K562 (cell line): ENCODE results near the gene RCOR2. TPM values are rescaled to one million over a fixed set of nuclear protein-coding genes. Genes with fewer than 3 reads are reported as not detected.

Experiments
- ARID4B ChIP-seq: sonication (generic); formaldehyde crosslinking; IDR thresholded peaks from 2 replicates; pipeline ENCODE4 v1.8.0; 2022; ENCODE audit warnings: mild to moderate bottlenecking, missing genetic modification reagents
- BCOR ChIP-seq: fragments of 450-650 bp; IDR thresholded peaks from 2 replicates; pipeline ENCODE4 v1.6.1; 2016
- CCAR2 ChIP-seq: fragments of 200-400 bp; formaldehyde crosslinking; IDR thresholded peaks from 2 replicates; pipeline ENCODE4 v1.6.1; 2017; ENCODE audit warnings: mild to moderate bottlenecking, low read depth, low read length
- CREB3 ChIP-seq: fragments of 450-650 bp; conservative IDR thresholded peaks from 2 replicates; pipeline ENCODE4 v1.6.1; 2016; ENCODE audit warnings: missing genetic modification characterization, low read depth, mild to moderate bottlenecking, missing compliant biosample characterization, moderate library complexity
- KAT7 ChIP-seq: sonication (generic); formaldehyde crosslinking; IDR thresholded peaks from 2 replicates; pipeline ENCODE4 v1.8.0; 2022; ENCODE audit warnings: missing genetic modification reagents, mild to moderate bottlenecking, borderline replicate concordance
- KDM1A ChIP-seq, 2 experiments: fragments of 450-650 bp; IDR thresholded peaks; 2 replicates each; pipeline ENCODE4 v1.6.1; 2016; ENCODE audit warnings: mild to moderate bottlenecking in 2 of 2
- MAX ChIP-seq: sonication (generic); formaldehyde crosslinking; IDR thresholded peaks from 2 replicates; pipeline ENCODE4 v1.9.0; 2022; ENCODE audit warnings: mild to moderate bottlenecking, missing genetic modification reagents
- MCM5 ChIP-seq: fragments of 450-650 bp; IDR thresholded peaks from 2 replicates; pipeline ENCODE4 v1.6.1; 2016; ENCODE audit warnings: low read depth
- MIER1 ChIP-seq: fragments of 450-650 bp; IDR thresholded peaks from 2 replicates; pipeline ENCODE4 v1.6.1; 2016; ENCODE audit warnings: antibody characterized with exemption, mild to moderate bottlenecking, low read depth
- POLR3G ChIP-seq: IDR thresholded peaks from 2 replicates; pipeline ENCODE4 v1.6.1; 2011; ENCODE audit not compliant: insufficient read length, insufficient replicate concordance; ENCODE audit errors: extremely low read depth
- RBM22 ChIP-seq: fragments of 200-400 bp; formaldehyde crosslinking; IDR thresholded peaks from 2 replicates; pipeline ENCODE4 v1.6.1; 2018; ENCODE audit warnings: low read length, low read depth; ENCODE audit not compliant: poor library complexity, severe bottlenecking
- SIX5 ChIP-seq, 2 experiments: IDR thresholded peaks; 2 replicates each; pipeline ENCODE4 v1.6.1; 2011; ENCODE audit warnings: low read length in 2 of 2, borderline replicate concordance in 1 of 2, low read depth in 1 of 2, mild to moderate bottlenecking in 1 of 2, moderate library complexity in 1 of 2; ENCODE audit not compliant: insufficient read depth in 1 of 2
- SMAD4 ChIP-seq: fragments of 250-450 bp; sonication (Bioruptor Pico); conservative IDR thresholded peaks from 2 replicates; pipeline ENCODE4 v1.8.0; 2021; ENCODE audit warnings: inconsistent platforms, mild to moderate bottlenecking, moderate library complexity
- STAT5A ChIP-seq: IDR thresholded peaks from 2 replicates; pipeline ENCODE4 v1.6.1; 2012; ENCODE audit warnings: low read length, inconsistent platforms, borderline replicate concordance
- ZBTB2 ChIP-seq: fragments of 450-650 bp; IDR thresholded peaks from 2 replicates; pipeline ENCODE4 v1.6.1; 2016; ENCODE audit warnings: antibody characterized with exemption
- ZNF24 ChIP-seq: fragments of 450-650 bp; IDR thresholded peaks from 2 replicates; pipeline ENCODE4 v1.6.1; 2016
- polyA plus RNA-seq, 8 experiments: library from polyadenylated mRNA; depleted of rRNA in 4 of 8; stranded (reverse) in 5 of 8; unstranded in 3 of 8; fragments of >200 nt; fragmentation: Nextera tagmentation in 2 of 8; fragmentation: Illumina TruSeq in 1 of 8; extraction: Ambion mirVana in 2 of 8; extraction: Trizol in 1 of 8; gene quantifications; 2 replicates each; pipeline versions ENCODE4 v1.2.1 to v1.2.3, GENCODE V29; 2011 to 2014; ENCODE audit warnings: inconsistent platforms in 1 of 8, missing spikeins in 1 of 8
- total RNA-seq, 7 experiments: library from RNA; depleted of rRNA in 6 of 7; stranded (reverse); fragments of >200 nt in 6 of 7; fragmentation: Illumina TruSeq in 2 of 7; extraction: Trizol in 2 of 7; gene quantifications; 2 replicates each; pipeline versions ENCODE4 v1.2.1 to v1.2.3, GENCODE V29; 2011 to 2021; ENCODE audit warnings: low replicate concordance in 1 of 7

RCOR2 gene
- total and polyA plus RNA-seq, 9 of the 15 experiments (the other 6 are each of a cell fraction or from before 2014, with no cell fraction given) = 0.04 to 6.5 (median 2.5) TPM; not detected in 1

GRCh38 chr11:63961608-63962412 lies 44.8 kb upstream of the RCOR2 start (continued):
- TF ChIP-seq ARID4B (CRISPR knock-in tag) (peak; percentile 48; the same call in 1 of the 2 replicates), MCM5 (no peak), MAX (no peak), ZNF24 (no peak), KDM1A (IDR thresholded peaks at IDR 0.05) (peak in 1 of 2 experiments; percentile 40; a peak in 1 of 4 replicates), KAT7 (CRISPR knock-in tag) (no peak), POLR3G (no peak), ZBTB2 (no peak), CREB3 (tag) (no peak), STAT5A (no peak), MIER1 (no peak), BCOR (peak; percentile 61), CCAR2 (no peak), SIX5 (IDR thresholded peaks at IDR 0.05; ENCODE audit: borderline replicate concordance in 1 of 2, insufficient read depth in 1 of 2, low read depth in 1 of 2, low read length in 2 of 2) (no peak), SMAD4 (no peak), RBM22 (no peak)
